Gastroesophageal sphincter (tissue), 3 donors: Measurements from ENCODE around the gene ZNF576.

Source experiments
- EP300 ChIP-seq: sonication (generic); formaldehyde crosslinking; IDR thresholded peaks from one replicate; pipeline ENCODE4 v1.6.1; 2017; ENCODE audit warnings: antibody characterized with exemption, mild to moderate bottlenecking
- POLR2A ChIP-seq, 2 donors: fragments of 450-650 bp; IDR thresholded peaks; one replicate each; pipeline ENCODE4 v1.6.1; 2017; ENCODE audit warnings: antibody characterized with exemption in 2 of 2, mild to moderate bottlenecking in 2 of 2, moderate library complexity in 1 of 2
- POLR2AphosphoS5 ChIP-seq: sonication (generic); formaldehyde crosslinking; IDR thresholded peaks from one replicate; pipeline ENCODE4 v1.6.1; 2017; ENCODE audit warnings: antibody characterized with exemption
- TF ChIP-seq, protein P1 (sequence below), 4 experiments: fragments of 200-600 bp in 2 of 4; fragments of 450-650 bp in 2 of 4; sonication (generic) in 1 of 4; IDR thresholded peaks; one replicate each; pipeline ENCODE4 v1.5.1; 2017 to 2019; ENCODE audit warnings: antibody characterized with exemption in 4 of 4, mild to moderate bottlenecking in 2 of 4, moderate library complexity in 2 of 4

DNA sequence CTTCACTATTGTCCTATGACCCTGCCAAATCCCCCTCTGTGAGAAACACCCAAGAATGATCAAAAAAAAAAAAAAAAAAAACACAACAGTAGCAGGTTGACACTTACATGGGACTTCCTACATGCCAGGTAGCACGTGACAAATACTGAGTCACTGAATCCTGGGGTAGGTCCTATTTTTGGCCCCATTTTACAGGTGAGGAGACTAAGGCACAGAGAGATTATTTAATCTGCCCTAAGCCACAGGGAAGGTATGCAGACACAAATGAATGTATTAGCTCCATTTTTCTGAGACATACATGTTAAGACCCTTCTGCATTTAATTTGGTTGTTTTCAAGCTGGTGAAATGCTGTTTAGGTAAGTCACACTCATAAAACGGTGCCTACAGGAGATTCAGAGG is 47.7 kb upstream of the ZNF576 start:
- TF ChIP-seq, protein P1, sequence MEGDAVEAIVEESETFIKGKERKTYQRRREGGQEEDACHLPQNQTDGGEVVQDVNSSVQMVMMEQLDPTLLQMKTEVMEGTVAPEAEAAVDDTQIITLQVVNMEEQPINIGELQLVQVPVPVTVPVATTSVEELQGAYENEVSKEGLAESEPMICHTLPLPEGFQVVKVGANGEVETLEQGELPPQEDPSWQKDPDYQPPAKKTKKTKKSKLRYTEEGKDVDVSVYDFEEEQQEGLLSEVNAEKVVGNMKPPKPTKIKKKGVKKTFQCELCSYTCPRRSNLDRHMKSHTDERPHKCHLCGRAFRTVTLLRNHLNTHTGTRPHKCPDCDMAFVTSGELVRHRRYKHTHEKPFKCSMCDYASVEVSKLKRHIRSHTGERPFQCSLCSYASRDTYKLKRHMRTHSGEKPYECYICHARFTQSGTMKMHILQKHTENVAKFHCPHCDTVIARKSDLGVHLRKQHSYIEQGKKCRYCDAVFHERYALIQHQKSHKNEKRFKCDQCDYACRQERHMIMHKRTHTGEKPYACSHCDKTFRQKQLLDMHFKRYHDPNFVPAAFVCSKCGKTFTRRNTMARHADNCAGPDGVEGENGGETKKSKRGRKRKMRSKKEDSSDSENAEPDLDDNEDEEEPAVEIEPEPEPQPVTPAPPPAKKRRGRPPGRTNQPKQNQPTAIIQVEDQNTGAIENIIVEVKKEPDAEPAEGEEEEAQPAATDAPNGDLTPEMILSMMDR (IDR thresholded peaks at IDR 0.05): no peak
- TF ChIP-seq POLR2A (IDR thresholded peaks at IDR 0.05): no peak
- no peak for TF ChIP-seq EP300
- no peak for TF ChIP-seq POLR2AphosphoS5
